Fibroblast of the aortic adventitia (primary cell): Measurements from ENCODE around the gene PGLYRP2. TPM values are rescaled to one million over a fixed set of nuclear protein-coding genes. Genes with fewer than 3 reads are reported as not detected.

Source experiments
- DNase-seq: peaks from one replicate; pipeline ENCODE4 v3.0.0-alpha.2; 2010; ENCODE audit warnings: low read depth
- H3K4me3 ChIP-seq: 2 replicates; pipeline ENCODE4 v1.5.1; 2011; ENCODE audit warnings: low read depth, mild to moderate bottlenecking, control low read depth, low read length, moderate library complexity
- CTCF ChIP-seq: IDR thresholded peaks from 2 replicates; pipeline ENCODE4 v1.5.1; 2011; ENCODE audit warnings: mild to moderate bottlenecking, low read length, control low read depth, inconsistent platforms; ENCODE audit not compliant: insufficient read depth
- total RNA-seq: library from RNA; depleted of rRNA; stranded (reverse); fragments of >200 nt; gene quantifications from 2 replicates; pipeline ENCODE4 v1.2.3, GENCODE V29; 2012; ENCODE audit warnings: low replicate concordance

The PGLYRP2 gene
- total RNA-seq, result not detected in 2 replicates

- peak; percentile 12 for TF ChIP-seq CTCF
- H3K4me3 ChIP-seq, result no peak within 1 kb of the TSS
- DNase-seq, result no peak
Measured at GRCh38 chr19:15479391-15480345, at the start of gene PGLYRP2. Gene PGLYRP2 (minus strand): TSS chr19:15479501. CDS start chr19:15479371, 130 bp downstream.

- no peak for TF ChIP-seq CTCF
- no peak for DNase-seq
- H3K4me3 ChIP-seq, result no peak overlapping the region
Measured at GRCh38 chr19:15527705-15528104, 48.4 kb upstream of the PGLYRP2 start.

- DNase-seq, result no peak
- TF ChIP-seq CTCF, result no peak
- no peak overlapping the region for H3K4me3 ChIP-seq
Measured at GRCh38 chr19:15526408-15526807, 47.1 kb upstream of the PGLYRP2 start.

- no peak overlapping the region for H3K4me3 ChIP-seq
- no peak for TF ChIP-seq CTCF
- DNase-seq, result no peak
Measured at GRCh38 chr19:15525291-15525690, 46.0 kb upstream of the PGLYRP2 start.

- no peak for DNase-seq
- no peak overlapping the region for H3K4me3 ChIP-seq
- no peak for TF ChIP-seq CTCF
Measured at GRCh38 chr19:15524781-15525180, 45.5 kb upstream of the PGLYRP2 start.

- no peak for TF ChIP-seq CTCF
- DNase-seq, result no peak
- no peak overlapping the region for H3K4me3 ChIP-seq
Measured at GRCh38 chr19:15519433-15519976, 40.2 kb upstream of the PGLYRP2 start.
